Glomerular endothelial cell (primary cell): Measurements from ENCODE around the gene RTL5. TPM values are rescaled to one million over a fixed set of nuclear protein-coding genes. Genes with fewer than 3 reads are reported as not detected.
"Not testable (repeated sequence)": the region's sequence is repeated elsewhere in the genome, so short reads cannot be mapped to it uniquely, and the experiment has no call there.

Experiments
- DNase-seq: peaks from one replicate; pipeline ENCODE4 v3.0.0-alpha.2; 2011; ENCODE audit warnings: low read depth, low spot score; ENCODE audit errors: extremely low read depth
- total RNA-seq: library from RNA; depleted of rRNA; stranded (reverse); fragments of >200 nt; gene quantifications from 2 replicates; pipeline ENCODE4 v1.2.3, GENCODE V29; 2015

The RTL5 gene
- 1.6 and 1.9 TPM in 2 replicates for total RNA-seq

GRCh38 chrX:72131317-72132294, at the start of gene RTL5:
RTL5 (minus strand) TSS chrX:72131915.
- no peak for DNase-seq

DNA sequence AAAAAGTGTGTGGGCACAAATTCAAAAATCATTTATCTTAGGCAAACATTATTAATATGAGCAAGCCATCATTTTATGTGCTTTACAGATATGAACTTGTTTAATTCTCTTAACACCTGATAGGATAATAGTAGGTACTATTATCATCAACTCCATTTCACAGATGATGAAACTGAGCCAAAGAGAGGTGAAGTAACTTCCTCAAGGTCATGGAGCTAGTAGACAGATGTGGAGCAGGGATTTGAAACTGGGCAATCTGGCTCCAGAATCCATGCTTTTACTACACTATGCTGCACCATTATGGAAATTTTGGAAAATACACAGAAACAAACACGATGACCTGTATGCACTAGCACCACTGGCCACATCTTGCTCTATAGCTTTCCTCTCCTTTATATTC, 48.8 kb upstream of the RTL5 start:
- DNase-seq, result no peak

DNA sequence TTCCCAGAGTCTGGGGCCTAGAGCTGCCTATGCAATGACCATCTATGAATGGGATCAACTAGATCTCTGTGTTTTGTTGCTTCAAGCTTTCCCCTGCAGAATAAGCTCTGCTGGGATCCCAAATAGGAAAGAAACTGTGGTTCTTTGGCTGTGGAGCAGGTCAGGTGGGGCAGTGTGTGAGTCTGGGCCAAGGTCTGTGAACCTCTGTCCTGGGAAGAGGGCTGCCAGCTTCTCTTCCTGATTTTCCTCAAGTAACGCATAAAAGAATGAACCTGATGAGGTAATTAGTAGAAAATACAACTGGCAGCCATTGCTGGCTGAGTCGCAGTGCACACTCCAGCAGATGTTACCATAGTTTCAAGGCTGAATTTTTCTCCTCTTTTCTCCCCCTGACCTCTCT, 45.3 kb upstream of the RTL5 start:
- DNase-seq, result no peak

- DNase-seq, result not testable (repeated sequence)
Observed at GRCh38 chrX:72176289-72176688, 44.6 kb upstream of the RTL5 start.

- no peak for DNase-seq
Observed at GRCh38 chrX:72169008-72169728, 37.5 kb upstream of the RTL5 start.

- DNase-seq, result no peak
Observed at GRCh38 chrX:72165551-72165950, 33.8 kb upstream of the RTL5 start.

GRCh38 chrX:72159769-72160168, 28.1 kb upstream of the RTL5 start:
- no peak for DNase-seq

DNA sequence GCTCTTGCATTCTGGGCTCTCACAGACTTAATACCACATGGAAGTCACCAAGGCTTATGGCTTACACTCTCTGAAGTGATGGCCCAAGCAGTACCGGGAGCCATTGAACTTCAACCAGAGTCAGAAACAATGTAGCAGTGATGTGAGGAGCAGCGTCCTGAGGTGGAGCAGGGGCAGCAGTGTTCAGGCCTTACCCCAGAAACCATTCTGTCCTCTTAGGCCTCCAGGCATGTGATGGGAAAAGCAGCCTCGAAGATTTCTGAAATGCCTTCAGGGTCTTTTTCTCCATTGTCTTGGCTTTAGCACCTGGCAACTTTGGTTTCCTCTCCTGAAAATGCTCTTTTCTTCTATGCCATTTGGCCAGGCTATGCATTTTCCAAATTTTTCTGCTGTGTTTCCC, 27.1 kb upstream of the RTL5 start:
- DNase-seq, result no peak

- no peak for DNase-seq
Observed at GRCh38 chrX:72146527-72146926, 14.8 kb upstream of the RTL5 start.

DNA sequence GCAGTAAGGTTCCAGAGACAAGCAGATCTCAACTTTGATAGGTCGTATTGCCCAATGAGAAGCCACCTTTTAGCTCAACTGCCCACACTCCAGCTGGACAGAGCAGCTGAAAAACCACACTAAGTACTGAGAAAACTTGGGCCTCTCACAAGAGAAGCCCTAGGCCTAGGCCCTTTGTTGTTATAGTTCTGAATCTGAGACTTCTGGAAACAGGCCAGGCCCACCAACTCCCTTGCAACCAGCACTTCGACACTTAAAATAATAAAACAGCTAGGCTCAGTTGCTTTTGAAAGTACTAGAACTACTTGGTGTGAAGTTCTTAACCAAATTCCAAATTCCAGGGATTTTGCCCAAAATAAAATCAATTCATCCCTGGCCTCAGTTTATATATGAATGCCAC, 13.5 kb upstream of the RTL5 start:
- no peak for DNase-seq

DNA sequence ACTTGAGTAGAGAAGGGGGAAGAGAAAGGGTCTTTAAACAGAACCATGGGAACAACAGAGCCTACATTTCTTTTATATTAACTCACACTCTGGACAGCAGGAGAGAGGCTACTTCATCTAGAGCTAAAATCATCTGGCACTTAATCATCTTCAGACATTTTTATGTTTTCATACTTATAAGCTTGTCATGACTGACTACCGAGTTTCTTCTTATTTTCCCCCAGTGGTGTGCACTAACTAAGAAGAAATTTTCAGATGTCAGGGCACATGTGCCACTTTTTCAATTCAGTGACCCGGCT, 11.8 kb upstream of the RTL5 start:
- no peak for DNase-seq

GRCh38 chrX:72142794-72143608, 11.3 kb upstream of the RTL5 start:
- DNase-seq, result no peak

DNA sequence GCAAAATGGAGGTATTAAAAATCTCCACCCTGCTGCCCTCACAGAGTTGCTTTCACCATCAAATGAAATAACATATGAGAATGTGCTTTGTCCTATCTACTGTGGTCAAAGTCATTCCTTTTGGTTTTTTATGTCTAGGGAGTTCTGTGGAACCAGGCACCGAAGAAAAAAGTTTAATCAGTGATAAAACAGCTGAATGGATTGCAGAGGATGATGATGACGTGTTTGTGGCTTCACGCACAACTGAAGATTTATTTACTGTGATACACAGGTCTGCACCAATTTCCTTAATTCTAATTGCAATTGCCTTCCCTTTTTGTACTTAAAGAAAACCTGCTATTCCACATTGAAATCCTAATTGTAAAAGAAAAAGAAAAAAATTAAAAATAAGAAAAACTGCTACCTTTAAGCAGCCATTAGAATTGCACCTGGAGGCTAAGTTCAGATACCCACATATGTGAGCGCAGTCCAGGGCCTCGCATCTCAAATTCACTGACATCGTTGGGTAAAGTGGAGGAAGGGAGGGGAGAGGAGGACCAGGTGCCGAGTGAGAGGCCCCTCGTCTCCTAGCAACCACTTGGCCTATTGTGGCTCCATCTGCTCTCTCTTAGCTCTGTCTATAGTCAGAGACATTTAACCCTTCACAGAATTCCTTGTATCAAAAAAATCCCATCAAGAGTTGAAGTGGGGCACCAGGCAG, 10.5 kb upstream of the RTL5 start:
- no peak for DNase-seq

DNA sequence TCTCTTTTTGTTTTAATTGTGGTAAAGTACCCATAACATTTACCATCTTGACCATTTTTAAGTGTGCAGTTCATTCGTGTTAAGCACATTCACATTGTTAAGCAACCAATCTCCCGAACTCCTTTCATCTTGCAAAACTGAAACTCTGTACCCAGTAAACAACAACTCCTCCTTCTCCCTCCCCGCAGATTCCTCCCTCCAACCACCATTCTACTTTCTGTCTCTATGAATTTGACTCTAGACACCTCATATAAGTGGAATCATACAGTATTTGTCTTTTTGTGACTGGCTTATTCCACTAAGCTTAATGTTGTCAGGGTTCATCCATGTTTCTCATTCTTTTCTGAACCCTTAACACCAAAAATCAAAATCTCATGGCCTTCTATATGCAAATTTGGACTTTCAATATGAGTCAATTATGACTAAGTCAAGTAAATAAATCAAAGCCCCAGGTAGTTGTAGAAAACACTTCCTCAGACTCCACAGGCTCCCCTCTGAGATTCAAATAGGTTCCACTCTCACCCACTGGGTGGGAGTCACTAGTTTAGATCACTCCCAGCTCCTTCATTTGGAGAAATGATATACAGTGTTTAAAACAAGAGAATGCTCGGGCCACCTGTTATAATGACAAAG, 9.8 kb upstream of the RTL5 start:
- DNase-seq, result no peak

DNA sequence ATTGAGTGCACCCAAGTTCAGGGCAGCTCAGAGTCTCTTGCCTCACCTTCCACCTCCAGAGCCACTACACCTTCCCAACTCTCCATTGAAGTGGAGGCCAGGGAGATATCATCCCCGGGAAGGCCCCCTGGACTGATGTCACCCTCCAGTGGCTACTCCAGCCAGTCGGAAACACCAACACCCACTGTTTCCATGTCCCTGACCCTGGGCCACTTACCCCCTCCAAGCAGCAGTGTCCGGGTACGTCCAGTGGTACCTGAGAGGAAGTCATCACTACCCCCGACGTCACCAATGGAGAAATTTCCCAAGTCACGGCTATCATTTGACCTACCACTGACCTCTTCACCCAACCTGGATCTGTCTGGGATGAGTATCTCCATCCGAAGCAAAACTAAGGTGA, 7.8 kb upstream of the RTL5 start:
- no peak for DNase-seq

DNA sequence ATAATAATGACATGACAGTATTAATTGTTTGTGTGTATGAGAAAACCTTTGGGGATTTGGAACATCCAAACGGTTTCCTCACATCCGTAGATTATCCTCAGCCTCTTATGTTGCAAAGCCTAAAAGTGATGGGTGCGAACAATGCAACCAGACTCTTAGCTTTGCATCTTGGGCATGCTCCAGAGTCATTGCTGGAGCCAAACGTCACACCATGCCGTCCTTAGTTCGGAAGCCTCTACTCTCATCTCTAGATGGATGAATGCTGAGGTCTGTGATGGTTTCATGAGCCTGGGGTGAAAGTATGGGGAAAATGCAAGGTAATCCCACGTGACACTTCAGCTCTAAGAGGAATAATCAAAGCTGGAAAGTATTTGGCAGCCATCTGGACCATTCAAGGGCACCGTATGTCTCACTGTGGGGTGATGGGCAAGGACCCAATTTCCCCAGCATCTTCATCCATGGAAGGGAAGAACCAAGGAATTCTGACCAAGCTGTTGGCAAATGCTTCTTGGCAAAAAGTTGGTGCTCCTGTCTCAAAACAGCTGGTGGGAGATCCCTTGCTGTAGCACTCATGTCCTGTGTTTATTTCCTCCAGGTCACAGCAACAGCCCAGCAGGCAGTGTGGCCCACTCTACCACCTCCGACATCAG, 6.3 kb upstream of the RTL5 start:
- no peak for DNase-seq

- DNase-seq, result no peak
Observed at GRCh38 chrX:72133851-72134546, 2.3 kb upstream of the RTL5 start.

DNA sequence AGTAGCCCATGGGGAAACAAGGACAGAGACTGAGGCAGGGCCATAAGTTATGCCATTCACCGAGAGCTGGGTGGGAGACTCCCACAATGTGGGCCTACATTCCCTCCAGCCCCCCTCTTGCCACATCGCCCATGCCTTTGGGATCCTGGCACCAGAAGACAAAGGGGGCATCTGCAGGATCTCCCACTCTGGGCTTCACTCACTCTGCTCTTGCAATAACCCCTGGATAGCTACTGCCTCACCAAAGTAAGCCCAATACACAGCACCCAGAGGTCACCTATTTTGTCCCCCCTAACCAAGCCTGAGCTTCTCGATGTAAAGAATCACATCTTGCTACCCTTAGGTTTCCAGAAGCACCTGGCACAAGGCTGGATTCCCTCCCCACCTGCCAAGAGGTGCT, 741 bp upstream of the RTL5 start:
- DNase-seq, result no peak

GRCh38 chrX:72130762-72131250, 909 bp downstream of the RTL5 start:
- DNase-seq, result no peak
